Mesodermal cell (in vitro differentiated cells): Measurements from ENCODE around the gene IFNL2. TPM values are rescaled to one million over a fixed set of nuclear protein-coding genes. Genes with fewer than 3 reads are reported as not detected.
"Not testable (repeated sequence)": the region's sequence is repeated elsewhere in the genome, so short reads cannot be mapped to it uniquely, and the experiment has no call there.

Experiments used
- H3K27ac ChIP-seq: 2 replicates; pipeline ENCODE4 v1.7.0; 2013; ENCODE audit warnings: mild to moderate bottlenecking, low read depth, low read length, moderate library complexity; ENCODE audit not compliant: severe bottlenecking
- H3K36me3 ChIP-seq: 2 replicates; pipeline ENCODE4 v1.7.1; 2013; ENCODE audit warnings: mild to moderate bottlenecking, low read length, moderate library complexity; ENCODE audit not compliant: control insufficient read depth, insufficient read depth
- H3K4me1 ChIP-seq: one replicate; pipeline ENCODE4 v1.7.1; 2013; ENCODE audit warnings: mild to moderate bottlenecking, low read length; ENCODE audit not compliant: insufficient read depth, control insufficient read depth, poor library complexity, severe bottlenecking
- H3K4me3 ChIP-seq: 2 replicates; pipeline ENCODE4 v1.7.0; 2013; ENCODE audit warnings: low read length, control low read depth, mild to moderate bottlenecking; ENCODE audit not compliant: insufficient read depth, poor library complexity, severe bottlenecking; ENCODE audit errors: extremely low read depth
- H3K9me3 ChIP-seq: 2 replicates; pipeline ENCODE4 v1.7.1; 2013; ENCODE audit warnings: mild to moderate bottlenecking, low read length, moderate library complexity; ENCODE audit not compliant: control insufficient read depth
- WGBS, 2 experiments: methylation state at CpG; one replicate each; pipeline ENCODE4 v1.1.5; 2013; ENCODE audit warnings: missing lambda C conversion rate in 2 of 2; ENCODE audit not compliant: insufficient coverage in 2 of 2; 5-methylcytosine and 5-hydroxymethylcytosine counted together
- polyA plus RNA-seq, 2 experiments: library from polyadenylated mRNA; stranded (reverse); fragments of 50-300 nt; gene quantifications; one replicate each; pipeline ENCODE4 v1.2.3, GENCODE V29; 2013

The IFNL2 gene
- not detected for polyA plus RNA-seq (2013, experiment 1 of 2)
- not detected for polyA plus RNA-seq (2013, experiment 2 of 2)

DNA sequence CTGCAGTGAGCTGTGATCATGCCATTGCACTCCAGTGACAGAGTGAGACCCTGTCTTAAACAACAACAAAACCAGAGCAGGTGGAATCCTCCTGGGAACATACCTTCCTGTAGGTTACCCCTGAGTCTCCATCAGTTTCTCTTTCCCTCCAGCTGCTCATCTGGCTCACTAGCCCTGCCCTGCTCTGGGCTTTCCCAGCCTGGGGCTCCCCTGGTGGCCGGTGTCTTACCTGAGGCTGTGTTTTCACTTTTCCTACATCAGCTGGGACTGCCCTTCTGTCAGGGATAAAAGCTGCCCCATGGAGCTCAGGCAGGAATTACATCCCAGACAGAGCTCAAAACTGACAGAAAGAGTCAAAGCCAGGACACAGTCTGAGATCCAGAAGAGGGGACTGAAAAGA lies at the start of gene IFNL2:
Gene IFNL2, plus strand, starts transcription at position 312 of the 400 bp plus-strand sequence. CDS start 173 bp downstream, outside the sequence.
- no CpG with 5 or more reads among the region's 1 CpG for WGBS, 2 experiments
- not testable (repeated sequence) for H3K27ac ChIP-seq, H3K4me3 ChIP-seq, H3K36me3 ChIP-seq, H3K9me3 ChIP-seq, H3K4me1 ChIP-seq

DNA sequence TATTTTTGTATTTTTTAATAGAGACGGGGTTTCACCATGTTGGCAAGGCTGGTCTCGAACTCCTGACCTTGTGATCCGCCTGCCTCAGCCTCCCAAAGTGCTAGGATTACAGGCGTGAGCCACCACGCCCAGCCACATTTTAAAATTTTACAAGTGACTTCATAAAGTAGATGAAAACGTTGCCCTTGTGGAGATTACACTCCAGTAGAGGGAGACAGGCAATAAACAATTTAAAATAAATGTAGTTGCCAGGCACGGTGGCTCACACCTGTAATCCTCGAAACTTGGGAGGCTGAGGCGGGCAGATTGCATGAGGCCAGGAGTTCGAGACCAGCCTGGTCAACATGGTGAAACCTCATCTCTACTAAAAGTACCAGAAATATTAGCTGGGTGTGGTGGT lies 49.1 kb upstream of the IFNL2 start:
- H3K4me3 ChIP-seq, H3K4me1 ChIP-seq, H3K27ac ChIP-seq, H3K36me3 ChIP-seq, H3K9me3 ChIP-seq: not testable (repeated sequence)
- 66 to 80% methylated on average over 3 to 7 of the region's 10 CpGs for WGBS, 2 experiments

DNA sequence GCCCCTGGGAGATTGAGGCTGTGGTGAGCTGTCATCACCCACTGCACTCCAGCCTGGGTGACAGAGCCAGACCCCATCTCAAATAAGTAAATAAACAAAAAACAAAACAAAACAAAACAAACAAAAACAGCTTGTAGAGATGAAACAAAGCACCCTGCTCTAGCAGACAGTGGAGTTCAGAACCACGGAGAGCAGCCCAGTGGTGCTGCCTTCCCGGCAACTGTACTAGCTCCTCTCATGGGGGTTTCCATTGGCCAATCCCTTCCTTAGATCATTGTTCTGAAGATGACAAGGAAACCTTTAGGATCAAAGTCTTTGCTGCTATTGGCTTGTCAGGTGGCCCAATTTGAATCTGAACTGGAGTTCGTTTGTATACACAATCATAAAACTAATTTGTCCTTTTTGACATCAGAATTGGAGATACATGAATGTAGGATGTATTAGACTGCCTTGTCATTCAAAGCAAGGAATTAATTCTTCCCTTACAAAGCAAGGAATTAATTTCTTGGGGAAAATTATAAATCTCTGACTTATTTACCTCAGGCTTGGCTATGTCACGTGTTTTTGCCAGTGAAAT lies 44.4 kb upstream of the IFNL2 start:
- Histone ChIP-seq H3K36me3 (no peaks in the 10 kb centered on the region), H3K27ac (no peak overlapping the region)
- WGBS, 2 experiments = 4 to 17% methylated on average over 2 of the region's 4 CpGs

DNA sequence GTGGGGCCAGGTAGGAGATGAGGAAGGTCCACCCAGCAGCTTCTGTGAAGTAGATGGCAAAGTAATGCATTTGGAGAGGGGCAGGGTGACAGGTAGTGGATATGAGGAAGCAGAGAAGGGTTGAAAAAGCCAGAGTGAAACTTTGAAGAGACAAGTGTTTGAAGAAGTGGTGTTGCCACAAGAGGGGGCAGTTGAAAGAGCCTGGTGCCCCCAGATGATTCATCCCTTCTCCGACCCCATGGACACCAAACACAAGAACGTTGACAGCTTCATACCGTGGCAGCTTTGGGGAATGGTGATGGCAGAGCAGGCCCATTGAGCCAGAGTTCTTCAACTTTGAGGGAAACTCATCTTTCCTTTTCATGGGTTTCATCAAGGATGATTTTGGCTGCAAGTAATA lies 43.3 kb upstream of the IFNL2 start:
- H3K4me3 ChIP-seq = no peak overlapping the region
- 14 to 16% methylated on average over 2 to 3 of the region's 3 CpGs for WGBS, 2 experiments
- no peaks in the 10 kb centered on the region for H3K4me1 ChIP-seq
- no peak overlapping the region for H3K27ac ChIP-seq
- H3K36me3 ChIP-seq = no peaks in the 10 kb centered on the region
- no peaks in the 10 kb centered on the region for H3K9me3 ChIP-seq

More for the DNA sequence above, 44.4 kb upstream of the IFNL2 start:
- no peaks in the 10 kb centered on the region for H3K9me3 ChIP-seq
- H3K4me1 ChIP-seq = no peaks in the 10 kb centered on the region
- H3K4me3 ChIP-seq = no peak overlapping the region

DNA sequence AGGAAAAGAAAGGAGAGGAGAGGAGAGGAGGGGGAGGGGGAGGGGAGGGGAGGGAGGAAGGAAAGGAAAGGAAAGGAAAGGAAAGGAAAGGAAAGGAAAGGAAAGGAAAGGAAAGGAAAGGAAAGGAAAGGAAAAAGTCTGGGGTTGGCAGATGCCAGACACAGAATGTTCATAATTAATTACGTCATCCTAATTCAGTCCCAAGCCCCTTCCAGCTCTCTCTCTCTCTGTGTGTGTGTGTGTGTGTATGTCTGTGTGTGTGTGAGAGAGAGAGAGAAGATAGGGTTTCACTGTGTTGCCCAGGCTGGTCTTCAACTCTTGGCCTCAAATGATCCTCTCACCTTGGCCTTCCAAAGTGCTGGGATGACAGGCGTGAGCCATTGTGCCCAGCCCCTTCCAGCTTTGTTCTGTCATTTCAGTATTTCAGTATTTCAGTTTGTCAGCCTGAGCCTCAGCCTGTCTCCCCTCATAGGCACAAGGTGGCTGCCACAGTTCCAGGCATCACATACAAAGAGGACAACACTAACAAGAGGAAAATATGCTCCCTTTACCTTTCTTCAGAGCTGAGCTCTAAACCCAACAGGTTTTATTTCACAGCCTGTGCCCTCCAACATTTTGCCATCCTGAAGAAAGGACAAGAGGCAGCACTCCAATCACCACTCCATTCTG lies 38.0 kb upstream of the IFNL2 start:
- H3K9me3 ChIP-seq = no peaks in the 10 kb centered on the region
- H3K27ac ChIP-seq = no peak overlapping the region
- no peaks in the 10 kb centered on the region for H3K4me1 ChIP-seq
- H3K4me3 ChIP-seq = no peak overlapping the region
- WGBS, 2 experiments = 50 to 56% methylated on average over 1 of the region's 2 CpGs
- H3K36me3 ChIP-seq = no peaks in the 10 kb centered on the region

DNA sequence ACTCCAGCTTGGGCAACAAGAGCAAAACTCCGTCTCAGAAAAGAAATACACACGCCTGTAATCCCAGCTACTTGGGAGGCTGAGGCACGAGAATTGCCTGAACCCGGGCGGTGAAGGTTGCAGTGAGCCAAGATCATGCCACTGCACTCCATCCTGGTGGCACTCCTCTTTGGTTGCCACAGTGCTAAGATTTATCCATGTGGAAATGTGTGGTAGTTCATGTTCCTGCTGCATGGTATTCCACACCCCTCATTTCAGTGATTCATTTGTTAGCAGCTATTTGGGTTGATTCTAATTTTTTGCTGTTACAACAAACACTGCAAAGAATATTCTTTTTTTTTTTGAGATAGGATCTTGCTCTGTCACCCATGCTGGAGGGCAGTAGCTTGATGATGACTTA lies 35.5 kb upstream of the IFNL2 start:
- Histone ChIP-seq H3K36me3 (no peaks in the 10 kb centered on the region), H3K27ac (no peak overlapping the region), H3K9me3 (no peaks in the 10 kb centered on the region), H3K4me1 (no peaks in the 10 kb centered on the region), H3K4me3 (no peak overlapping the region)
- WGBS, 2 experiments = 65 to 89% methylated on average over 5 of the region's 5 CpGs

DNA sequence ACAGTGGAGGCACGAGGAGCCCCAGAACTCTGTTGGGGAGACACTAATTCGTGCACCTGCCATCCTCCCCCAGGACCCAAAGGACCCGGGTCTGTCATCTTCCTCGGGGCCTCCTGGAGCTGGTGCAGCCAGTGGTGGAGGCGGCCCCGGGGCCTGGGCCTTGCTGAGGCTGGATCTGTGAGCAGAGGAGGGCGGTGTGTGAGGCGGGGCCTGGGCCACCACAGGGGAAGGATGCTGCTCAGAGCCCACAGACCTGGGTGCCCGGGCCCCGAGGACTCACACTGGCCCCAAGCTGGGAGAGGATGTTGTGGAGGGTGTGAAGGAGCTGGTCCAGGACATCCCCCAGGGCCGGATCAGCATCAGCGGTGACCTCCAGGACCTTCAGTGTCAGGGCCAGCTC lies 31.7 kb upstream of the IFNL2 start:
- Histone ChIP-seq H3K27ac (no peak overlapping the region), H3K36me3 (no peaks in the 10 kb centered on the region), H3K4me3 (no peak overlapping the region), H3K4me1 (no peaks in the 10 kb centered on the region), H3K9me3 (no peaks in the 10 kb centered on the region)
- 78 to 82% methylated on average over 3 to 7 of the region's 12 CpGs for WGBS, 2 experiments

DNA sequence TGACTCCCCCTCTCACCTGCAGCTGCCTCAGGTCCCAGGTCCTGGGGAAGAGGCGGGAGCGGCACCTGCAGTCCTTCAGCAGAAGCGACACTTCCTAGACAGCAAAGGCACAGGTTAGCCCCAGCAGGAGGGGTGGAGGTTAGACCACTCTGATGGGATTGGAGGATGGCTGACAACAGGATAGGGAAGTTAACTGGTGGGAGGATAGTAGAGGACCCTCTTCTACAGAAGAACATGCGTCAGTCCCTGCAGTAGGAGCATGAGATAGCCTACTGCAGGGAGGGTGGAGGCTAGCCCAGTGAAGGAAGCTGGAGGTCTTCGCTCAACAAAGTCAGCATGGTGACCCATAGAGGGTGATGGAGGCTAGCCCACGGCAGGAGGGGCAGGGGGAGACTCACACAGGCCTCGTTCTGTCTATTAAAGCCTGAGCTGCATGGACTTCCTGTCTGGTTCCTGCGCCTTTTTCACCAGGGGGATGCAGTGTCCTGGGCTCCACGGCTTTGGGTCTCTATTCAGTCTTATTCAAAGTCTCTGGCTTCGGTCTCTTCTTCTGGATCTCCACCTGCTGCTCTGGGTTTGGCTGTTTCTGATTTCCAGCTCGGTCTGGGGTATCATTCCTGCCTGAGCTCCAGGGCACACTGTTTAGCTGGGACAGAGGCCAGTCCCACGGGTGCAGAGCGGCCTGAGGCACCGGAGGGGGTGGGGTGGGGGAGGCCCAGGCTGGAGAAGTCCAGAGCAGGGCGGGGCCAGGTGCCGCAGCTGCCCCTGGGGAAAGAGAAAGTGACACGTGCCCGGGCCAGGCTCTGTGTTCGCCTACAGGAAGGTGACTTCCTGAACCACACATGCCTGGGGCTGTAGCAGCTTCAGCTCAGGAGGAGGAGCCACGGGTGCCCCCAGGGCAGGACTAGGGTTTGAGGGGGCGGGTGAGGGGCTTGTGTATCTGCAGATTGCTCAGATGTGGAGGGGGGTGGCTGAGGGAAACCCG lies 30.7 kb upstream of the IFNL2 start:
- Histone ChIP-seq H3K27ac (no peak overlapping the region), H3K4me1 (no peaks in the 10 kb centered on the region), H3K9me3 (no peaks in the 10 kb centered on the region), H3K36me3 (no peaks in the 10 kb centered on the region), H3K4me3 (no peak overlapping the region)
- WGBS, 2 experiments = 54 to 57% methylated on average over 17 to 19 of the region's 22 CpGs

DNA sequence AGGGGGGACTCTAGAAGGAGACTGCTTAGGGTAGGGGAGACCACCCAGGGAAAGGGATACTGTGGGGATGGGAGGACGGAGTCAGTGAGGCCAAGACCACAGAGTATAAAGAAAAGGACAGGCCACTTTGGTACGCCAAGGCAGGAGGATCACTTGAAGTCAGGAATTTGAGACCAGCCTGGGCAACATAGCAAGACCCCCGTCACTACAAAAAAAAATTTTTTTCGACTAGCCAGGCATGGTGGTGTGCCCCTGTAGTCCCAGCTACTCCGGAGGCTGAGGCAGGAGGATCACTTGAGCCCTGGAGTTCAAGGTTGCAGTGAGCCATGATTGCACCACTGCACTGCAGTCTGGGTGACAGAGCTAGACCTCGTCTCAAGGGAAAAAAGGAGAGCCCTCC lies 30.0 kb upstream of the IFNL2 start:
- no peaks in the 10 kb centered on the region for H3K36me3 ChIP-seq
- H3K4me3 ChIP-seq = no peak overlapping the region
- no peaks in the 10 kb centered on the region for H3K4me1 ChIP-seq
- H3K9me3 ChIP-seq = no peaks in the 10 kb centered on the region
- H3K27ac ChIP-seq = no peak overlapping the region
- WGBS, 2 experiments = 79 to 81% methylated on average over 6 of the region's 6 CpGs

DNA sequence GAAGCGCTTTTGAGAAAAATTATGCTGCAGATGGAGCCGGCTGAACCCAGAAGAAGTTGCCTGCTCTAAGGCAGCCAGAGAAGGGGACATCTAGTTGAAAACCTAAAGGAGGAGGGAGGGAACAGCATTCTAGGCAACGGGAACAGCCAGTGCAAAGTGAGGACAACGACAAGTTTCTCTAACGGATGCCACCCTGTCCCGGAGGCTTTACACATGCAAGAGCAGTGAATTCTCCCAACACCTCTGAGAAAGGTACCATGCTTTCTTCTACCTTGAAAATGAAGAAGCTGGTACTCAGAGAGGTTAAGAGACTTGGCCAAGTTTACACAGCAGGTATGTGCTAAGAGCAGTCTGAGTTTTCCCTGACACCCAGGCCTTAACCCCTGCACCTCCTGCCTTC lies 29.3 kb upstream of the IFNL2 start:
- Histone ChIP-seq H3K27ac (no peak overlapping the region), H3K4me3 (no peak overlapping the region), H3K4me1 (no peaks in the 10 kb centered on the region), H3K9me3 (no peaks in the 10 kb centered on the region), H3K36me3 (no peaks in the 10 kb centered on the region)
- 86 to 91% methylated on average over 6 of the region's 6 CpGs for WGBS, 2 experiments
